NCI-H1694 (cell line): ENCODE measurements around the gene VRK3.
"Not testable (repeated sequence)": the region's sequence is repeated elsewhere in the genome, so short reads cannot be mapped to it uniquely, and the experiment has no call there.

Experiments used
- DNase-seq: peaks from one replicate; lab custom pipeline; 2025; lab: John Stamatoyannopoulos, UW

Gene VRK3

DNA sequence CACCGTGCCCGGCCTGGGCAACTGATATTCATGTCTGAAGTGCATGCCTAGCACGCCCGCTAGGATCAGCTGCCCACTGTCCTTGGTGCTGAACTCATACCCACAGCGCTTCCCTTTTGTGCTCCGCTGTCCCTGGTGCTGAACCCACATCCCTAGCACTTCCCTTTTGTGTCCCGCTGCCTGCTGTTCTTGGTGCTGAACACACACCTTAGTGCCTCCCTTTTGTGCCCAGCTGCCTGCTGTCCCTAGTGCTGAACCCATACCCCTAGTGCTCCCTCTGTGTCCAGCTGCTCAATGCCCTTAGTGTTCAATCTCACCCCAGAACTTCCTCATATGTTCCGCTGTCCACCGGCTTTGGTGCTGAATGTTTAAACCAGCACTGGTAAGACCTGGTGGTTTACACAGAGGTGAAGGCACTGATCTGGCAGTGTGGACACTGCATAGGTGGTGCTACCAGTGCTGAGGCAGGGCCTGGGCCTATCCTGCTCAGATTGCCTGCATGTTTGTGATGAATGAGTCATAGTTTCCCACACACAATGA is 37.9 kb downstream of the VRK3 start:
- DNase-seq: no peak

DNA sequence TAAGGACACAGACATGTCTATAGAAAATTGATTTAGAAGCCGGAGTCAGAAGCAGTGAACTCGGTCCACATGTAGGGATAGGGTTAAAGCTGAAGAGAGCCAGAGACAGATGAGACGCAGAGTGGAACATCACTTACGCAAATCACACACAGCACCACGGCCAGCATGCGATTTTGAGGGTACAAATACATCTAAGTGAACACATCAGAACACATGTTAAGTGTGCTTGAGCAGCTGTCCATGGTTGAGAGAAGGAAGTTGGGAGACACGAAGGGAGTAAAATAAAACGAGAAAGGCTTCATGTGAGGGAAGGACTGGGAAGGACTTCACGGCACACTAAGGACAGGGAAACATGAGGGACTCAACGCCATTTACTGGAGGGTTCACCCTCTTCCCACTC is 38.8 kb downstream of the VRK3 start:
- DNase-seq: no peak

DNA sequence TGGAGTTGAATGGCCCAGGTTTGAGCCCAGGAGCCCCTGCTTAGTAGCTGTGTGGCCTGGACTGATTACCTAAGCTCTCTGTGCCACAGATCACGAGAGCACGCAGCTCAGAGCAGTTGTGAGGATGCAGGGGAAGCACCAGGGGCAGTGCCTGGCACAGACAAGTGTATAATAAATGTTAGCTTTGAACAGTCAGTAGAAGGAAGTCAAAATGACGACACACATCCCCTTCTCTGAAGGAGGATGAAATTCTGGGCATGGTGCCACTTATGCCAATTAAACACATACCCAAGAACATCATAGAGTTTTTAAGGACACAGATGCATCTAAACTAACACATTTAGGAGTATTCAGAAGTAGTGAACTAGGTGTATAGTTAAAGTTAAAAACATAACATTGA is 39.3 kb downstream of the VRK3 start:
- DNase-seq: no peak

DNA sequence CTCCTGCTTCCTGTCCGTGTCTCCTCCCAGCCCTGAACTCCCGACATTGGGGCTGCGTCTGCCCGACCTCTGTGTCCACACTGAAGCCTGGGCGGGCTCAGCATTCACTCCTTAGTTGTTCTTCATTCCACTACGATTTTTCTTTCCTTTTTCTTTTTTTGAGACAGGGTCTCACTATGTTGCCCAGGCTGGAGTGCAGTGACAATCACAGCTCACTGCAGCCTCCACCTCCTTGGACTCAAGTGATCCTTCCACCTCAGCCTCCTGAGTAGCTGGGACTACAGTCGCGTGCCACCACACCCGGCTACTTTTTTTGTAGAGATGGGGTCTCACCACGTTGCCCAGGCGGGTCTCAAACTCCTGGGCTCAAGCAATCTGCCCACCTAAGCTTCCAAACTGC is 40.7 kb downstream of the VRK3 start:
- DNase-seq: no peak

DNA sequence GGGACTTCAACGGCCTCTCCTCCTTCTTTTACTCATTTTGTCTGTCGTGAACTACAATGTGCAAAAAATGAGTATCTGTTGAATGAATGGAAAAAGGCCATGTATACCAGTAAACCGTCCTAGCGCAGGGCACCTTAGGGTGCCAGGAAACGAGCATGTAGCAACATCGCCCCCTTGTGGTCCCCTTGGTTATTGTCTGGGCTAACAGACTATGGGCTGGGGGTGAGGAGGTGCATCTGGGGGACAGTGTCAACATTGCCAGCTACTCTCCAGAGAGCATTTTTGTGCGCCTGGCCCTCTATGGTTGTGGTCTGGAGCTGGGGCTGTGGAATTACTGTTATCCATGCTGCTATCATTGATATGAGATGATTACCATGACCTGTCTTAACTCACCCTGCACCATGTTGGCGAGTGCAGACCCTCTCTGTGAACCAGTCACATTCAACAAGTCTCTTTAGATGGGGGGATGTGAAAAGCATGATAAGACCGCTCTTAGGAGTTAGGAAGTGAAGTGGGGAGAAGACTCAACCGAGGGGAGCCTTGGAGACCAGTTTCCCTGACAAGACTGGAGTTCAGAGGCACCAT is 41.4 kb downstream of the VRK3 start:
- DNase-seq: peak; percentile 66

DNA sequence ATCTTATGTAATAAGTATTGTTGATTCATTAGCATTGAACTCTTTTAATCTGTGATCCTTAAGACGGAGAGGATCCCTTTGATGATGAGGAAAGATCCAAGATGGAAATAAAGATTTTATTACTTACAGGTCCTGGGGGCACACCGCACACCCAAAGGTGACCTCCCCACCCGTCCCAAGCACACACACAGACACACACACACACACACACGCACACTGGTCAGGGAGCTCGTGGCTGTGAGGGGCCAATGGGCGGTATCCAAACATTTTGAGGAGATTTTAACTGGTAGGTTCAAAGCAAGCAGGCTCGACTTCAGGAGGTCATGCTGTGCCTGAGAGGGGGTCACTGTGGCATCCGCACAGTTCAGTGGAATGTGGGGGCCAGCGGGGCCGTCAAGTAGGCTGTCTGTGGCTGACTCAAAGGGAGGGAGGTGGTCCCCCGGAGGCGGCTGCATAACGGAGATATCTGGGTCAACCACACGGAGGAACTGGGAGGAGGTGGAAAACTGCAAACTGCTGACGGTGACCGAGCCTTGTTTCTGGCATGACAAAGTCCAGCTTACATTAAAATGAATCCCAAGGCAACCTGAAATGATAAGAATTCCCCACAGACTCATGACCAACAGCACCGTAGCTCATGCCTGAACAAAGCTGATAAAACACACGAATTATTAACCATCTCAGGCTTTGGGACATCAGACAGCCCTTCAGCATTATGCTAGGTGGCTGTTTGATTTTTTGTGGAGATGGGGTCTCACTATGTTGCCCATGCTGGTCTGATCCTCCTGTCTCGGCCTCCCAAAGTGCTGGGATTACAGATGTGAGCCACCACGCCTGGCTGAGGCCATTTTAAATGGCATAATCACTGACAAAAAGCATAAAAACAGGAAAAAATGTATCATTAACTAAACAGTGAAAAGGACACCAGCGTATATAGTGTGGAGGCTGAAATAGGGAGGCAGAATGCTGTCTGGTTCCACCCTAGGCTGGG is 43.3 kb downstream of the VRK3 start:
- no peak for DNase-seq

DNA sequence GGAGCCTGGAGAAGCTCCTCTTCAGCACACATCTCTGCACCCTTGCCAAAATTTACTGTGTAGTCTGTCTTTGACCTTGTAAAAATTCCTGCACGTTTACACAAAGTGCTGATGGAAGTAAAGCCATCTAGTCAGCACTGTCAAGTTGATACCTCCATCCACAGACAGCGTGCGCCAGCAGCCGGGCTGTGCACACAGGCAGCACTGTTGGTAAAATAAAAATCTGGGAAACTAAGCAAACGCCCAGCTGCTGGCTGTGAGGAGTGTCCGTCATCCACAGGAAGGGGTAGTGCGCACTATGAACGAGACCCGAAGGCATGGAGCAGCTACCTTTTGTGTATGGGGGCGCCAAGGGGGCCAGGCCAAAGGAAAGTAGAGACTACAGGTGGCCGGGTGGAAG is 46.8 kb downstream of the VRK3 start:
- DNase-seq: no peak

DNA sequence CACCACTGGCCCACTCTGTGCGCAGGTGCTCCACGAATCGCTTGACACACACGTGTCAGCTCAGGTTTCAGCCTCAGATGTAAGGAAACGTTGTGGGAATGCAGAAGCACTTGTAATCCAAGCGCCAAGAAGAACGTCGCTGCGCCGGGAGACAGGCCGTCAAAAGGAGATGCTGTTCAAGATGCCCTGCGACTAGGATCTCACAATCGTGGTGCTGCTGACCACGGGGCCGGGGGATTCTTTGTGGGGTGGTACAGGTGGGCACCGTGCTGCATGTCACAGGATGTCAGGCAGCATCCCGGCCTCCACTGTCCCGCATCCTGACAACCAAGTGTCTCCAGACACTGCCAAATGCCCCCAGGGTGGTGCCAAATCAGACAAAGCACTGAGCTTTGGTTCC is 47.3 kb downstream of the VRK3 start:
- no peak for DNase-seq

DNA sequence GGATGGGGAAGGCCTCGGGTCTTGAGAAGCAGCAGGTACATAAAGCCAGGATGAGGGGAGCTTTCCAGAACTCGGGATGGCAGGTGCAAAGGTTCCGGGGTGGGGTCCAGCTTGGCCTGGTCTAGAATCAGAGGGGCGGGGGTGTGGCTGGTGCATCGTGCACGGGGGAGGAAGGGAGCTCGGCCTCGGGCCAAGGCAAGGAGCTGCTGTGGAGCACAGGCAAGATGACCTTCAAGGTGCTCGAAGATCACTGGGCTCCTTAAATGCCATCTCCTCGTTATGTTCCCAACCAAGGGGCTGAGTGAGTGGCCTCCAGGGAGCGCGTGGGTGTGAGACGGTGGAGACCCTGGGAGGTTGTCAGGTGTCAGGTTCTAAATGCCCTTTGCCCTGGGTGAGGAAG is 48.1 kb downstream of the VRK3 start:
- no peak for DNase-seq

DNA sequence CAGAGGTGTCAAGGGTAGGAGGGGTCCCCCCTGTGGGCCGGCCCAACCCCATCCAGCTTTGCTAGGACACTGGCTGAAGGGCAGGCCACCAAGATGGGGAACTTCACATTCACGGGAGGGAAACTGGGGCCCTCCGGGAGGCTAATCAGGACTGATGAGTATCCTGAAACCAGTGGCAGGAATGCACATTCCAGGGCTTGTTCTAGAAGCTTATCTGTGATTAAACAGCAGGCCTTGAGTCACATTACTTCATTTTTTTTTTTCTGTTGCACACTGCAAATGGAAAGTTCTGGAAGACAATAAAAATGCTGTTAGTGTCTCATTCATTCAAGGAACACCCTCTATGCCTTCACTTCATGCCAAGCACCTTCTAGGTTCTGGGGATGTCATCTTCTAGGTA is 48.7 kb downstream of the VRK3 start:
- no peak for DNase-seq

DNA sequence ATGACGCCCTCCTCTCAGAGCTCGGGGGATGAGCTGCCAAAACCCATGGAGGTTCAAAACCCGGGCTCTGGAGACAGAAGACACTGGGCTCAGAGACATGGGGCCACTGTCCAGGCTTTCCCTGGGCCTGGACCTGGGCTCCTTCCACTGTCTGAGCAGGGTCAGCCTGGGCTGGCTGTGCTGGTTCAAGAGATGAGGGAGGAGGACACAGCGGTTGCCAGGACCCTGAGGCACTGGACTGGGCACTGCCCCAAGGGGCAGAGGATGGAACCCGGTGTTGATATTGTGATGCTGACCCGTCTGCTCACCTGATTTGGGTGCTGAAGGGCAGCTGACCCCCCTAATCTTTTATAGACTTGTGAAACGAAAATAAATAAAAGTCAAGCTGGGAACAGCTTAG is 50.1 kb downstream of the VRK3 start:
- no peak for DNase-seq

DNA sequence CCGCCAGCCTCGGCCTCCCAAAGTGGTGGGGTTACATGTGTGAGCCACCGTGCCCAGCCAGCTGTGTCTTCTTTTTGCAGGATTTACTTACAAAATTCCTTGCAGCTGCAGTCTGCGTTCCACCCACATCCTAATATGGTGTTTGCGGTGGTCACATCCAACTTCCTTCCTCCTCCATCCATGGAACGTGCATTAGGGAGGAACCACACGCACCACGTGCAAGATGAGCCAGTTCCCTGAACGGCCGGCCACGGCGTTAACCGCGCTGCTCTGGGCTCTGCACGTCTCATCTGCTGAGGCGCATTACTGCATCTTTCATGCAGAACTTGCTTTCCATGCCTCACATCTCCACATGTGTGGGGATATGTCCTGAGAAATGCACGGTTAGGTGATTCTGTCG is 51.2 kb downstream of the VRK3 start:
- DNase-seq: no peak

DNA sequence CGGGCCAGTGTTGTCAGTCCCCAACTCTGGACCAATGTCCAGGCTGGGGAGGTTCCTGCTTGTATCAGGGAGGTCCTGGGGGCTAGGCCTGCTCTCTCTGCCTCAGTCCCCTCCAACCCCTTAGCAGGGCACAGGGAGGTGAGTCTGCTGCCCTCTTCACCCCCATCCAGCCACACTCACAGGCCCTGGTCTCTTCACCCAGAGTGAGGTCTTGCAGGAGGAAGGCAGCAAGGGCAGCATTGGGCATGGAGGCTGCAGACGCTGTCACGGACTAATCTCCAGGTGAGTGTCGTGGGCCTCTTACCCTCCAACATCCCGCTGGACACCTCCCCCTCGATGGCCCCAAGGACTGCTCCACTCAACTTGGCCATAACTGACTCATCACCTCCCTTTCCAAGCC is 52.3 kb downstream of the VRK3 start:
- DNase-seq: no peak

DNA sequence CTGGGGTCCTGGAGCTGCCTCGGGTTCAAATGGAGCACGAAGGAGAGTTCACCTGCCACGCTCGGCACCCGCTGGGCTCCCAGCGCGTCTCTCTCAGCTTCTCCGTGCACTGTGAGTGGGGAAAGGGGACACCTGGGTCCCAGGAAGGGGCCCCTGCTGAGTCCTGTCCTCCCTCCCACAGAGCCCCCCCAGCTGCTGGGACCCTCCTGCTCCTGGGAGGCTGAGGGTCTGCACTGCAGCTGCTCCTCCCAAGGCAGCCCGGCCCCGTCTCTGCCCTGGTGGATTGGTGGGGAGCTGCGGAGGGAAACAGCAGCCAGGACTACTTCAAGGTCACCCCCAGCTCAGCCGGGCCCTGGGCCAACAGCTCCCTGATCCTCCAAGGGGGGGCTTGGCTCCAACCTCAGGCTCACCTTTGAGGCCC is 53.2 kb downstream of the VRK3 start:
- no peak for DNase-seq

DNA sequence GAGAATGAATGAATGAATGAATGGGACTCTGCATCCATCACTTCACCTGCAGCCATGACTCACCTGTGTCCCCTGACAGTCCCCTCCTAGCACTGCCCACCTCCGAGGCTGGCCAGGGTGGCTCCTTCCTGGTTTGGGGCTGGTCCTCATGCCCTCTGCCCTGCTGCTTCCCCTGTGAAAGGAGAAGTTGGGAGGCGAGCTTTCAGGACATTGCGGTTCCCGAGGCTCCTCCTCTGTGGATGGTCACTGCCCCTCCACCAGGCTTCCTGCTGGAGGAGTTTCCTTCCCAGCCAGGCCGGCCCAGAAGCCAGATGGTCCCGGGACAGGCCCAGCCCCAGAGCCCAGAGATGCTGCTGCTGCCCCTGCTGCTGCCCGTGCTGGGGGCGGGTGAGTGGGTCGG is 55.8 kb downstream of the VRK3 start:
- not testable (repeated sequence) for DNase-seq

DNA sequence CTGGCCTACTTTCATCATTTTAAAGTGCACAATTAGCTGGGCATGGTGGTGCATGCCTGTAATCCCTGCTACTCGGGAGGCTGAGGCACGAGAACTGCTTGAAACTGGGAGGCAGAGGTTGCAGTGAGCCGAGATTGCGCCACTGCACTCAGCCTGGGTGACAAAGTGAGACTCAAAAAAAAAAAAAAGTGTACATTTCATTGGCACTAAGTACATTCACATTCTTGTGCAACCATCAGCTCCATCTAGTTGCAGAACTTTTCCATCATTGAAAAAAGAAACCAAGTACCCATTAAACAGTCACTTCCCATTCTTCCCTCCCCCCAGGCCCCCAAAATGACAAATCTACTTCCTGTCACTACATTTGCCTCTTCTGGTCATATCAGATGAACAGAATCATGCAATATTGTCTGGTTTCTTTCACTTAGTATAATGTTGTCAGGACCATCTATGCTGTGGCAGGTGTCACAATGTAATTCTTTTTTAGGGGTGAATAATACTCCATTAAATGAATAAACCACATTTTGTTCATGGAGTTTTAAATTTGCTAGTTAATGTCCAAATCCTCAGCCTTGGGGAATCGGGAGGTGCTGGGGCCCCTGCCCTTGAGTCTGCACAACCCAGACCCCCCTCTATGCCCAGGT is 56.8 kb downstream of the VRK3 start:
- DNase-seq: no peak

DNA sequence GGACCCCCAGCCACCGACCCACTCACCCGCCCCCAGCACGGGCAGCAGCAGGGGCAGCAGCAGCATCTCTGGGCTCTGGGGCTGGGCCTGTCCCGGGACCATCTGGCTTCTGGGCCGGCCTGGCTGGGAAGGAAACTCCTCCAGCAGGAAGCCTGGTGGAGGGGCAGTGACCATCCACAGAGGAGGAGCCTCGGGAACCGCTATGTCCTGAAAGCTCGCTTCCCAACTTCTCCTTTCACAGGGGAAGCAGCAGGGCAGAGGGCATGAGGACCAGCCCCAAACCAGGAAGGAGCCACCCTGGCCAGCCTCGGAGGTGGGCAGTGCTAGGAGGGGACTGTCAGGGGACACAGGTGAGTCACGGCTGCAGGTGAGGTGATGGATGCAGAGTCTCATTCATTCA is 64.2 kb downstream of the VRK3 start, which contains the start of gene SIGLEC11:
Gene SIGLEC11 (minus strand): TSS at position 193 of the 400 bp plus-strand sequence. CDS start 91 bp downstream, at position 102.
- not testable (repeated sequence) for DNase-seq

DNA sequence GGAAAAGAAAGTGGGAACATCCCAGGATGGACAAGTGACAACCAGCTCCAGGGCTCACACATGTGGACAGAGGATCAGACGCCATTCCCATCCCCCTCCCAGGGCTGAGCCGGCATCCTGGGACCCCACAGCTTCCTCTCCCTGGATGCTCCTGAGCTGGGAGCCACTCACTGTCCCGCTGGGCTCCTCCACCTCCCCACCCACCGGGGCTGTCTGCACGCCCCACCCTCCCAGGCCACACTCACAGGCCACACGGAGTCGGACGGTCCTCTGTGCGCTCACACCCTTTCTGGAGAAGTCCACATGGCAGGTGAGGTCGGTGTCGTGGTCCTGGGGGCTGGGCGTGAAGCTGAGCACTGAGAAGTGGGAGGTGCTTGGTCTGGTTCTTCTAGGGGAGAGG is 65.3 kb downstream of the VRK3 start:
- not testable (repeated sequence) for DNase-seq

DNA sequence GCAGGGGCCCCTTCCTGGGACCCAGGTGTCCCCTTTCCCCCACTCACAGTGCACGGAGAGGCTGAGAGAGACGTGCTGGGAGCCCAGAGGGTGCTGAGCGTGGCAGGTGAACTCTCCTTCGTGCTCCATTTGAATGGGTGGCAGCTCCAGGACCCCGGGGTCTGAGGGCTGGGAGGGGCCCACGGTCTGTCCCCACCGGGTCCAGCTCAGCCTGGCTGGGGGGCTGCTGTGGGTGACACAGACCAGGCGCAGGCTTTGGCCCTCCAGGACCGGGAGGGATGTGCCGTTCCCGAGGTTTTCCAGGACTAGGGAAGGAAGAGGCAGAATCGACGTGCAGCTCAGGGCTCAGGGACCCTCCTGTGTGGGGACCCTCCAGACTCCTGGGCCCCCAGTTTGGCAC is 66.6 kb downstream of the VRK3 start:
- DNase-seq: not testable (repeated sequence)

DNA sequence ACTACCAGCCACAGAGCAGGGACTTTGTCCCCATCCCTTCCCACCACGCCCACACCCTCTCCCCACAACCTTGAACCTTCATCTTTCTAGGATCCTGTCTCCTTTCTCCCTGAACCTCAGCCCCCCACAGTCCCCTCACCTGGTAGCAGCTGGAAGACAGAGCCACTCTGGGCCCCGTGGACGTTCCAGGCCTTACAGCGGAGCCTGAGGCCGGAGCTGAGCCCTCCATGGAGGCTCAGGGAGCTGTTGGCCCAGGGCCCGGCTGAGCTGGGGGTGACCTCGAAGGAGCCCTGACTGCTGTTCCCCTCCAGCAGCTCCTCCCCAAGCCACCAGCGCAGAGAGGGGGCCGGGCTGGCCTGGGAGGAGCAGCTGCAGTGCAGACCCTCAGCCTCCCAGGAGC is 67.0 kb downstream of the VRK3 start:
- not testable (repeated sequence) for DNase-seq

DNA sequence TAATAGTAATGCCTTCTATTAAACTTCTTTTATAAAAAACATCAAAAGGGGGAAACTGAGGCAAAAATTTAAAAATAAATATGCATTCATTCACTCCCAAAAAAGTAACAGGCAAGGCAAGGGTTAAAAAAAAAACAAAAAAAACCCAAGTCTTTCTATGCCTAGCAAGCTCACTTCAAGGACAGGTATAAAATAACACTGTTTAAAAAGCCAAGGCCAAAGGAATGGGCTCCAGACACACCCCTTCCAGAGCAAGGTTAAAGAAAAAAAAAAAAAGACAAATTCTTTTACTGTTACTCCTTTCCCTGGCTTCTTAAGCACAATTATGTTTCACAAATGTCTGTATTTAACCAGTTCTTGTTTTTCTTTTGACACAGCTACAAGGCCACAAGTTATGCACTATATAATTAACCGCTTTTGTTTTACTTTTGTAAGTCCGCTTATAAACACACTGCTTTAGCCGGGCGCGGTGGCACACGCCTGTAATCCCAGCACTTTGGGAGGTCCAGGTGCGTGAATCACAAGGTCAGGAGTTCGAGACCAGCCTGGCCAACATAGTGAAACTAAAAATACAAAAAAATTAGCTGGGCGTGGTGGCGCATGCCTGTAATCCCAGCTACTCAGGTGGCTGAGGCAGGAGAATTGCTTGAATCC is 67.8 kb downstream of the VRK3 start:
- DNase-seq: no peak

DNA sequence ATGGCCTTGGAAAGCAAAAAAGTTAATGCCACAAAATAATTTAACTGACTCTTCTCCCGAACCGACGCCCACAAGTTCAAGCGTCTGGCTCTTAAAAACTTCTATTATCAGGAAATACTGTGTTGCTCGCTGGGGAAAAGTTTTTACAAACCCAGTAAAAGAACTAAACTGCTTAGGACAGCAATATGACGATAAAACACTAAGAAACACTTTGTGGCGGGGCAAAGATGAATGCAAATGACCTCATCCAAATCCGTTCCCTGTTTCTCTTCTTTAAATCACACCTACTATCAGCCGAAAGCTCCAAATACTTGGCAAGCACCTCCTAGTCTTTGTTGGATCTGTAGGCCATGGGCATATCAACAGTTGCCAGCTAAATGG is 69.1 kb downstream of the VRK3 start:
- DNase-seq: no peak
